Endodermal cell (in vitro differentiated cells): ENCODE results near the gene UBE2E3. TPM values are rescaled to one million over a fixed set of nuclear protein-coding genes. Genes with fewer than 3 reads are reported as not detected.

Experiments used
- DNase-seq: peaks from one replicate; pipeline ENCODE4 v3.0.0-alpha.2; 2017
- H3K27ac ChIP-seq: 2 replicates; pipeline ENCODE4 v1.5.1; 2013; ENCODE audit warnings: mild to moderate bottlenecking, low read depth, low read length, moderate library complexity
- H3K27me3 ChIP-seq: 2 replicates; pipeline ENCODE4 v1.6.1; 2013; ENCODE audit warnings: mild to moderate bottlenecking, low read length, moderate library complexity; ENCODE audit not compliant: insufficient read depth, control insufficient read depth, poor library complexity, severe bottlenecking
- H3K36me3 ChIP-seq: 2 replicates; pipeline ENCODE4 v1.7.0; 2013; ENCODE audit warnings: mild to moderate bottlenecking, low read length, moderate library complexity; ENCODE audit not compliant: control insufficient read depth, insufficient read depth
- H3K4me1 ChIP-seq: one replicate; pipeline ENCODE4 v1.7.0; 2013; ENCODE audit warnings: low read length; ENCODE audit not compliant: control insufficient read depth, insufficient read depth
- H3K4me3 ChIP-seq: 2 replicates; pipeline ENCODE4 v1.5.1; 2013; ENCODE audit warnings: mild to moderate bottlenecking, low read length, moderate library complexity
- H3K9ac ChIP-seq: 2 replicates; pipeline ENCODE4 v1.6.1; 2013; ENCODE audit warnings: mild to moderate bottlenecking, low read length, moderate library complexity; ENCODE audit not compliant: poor library complexity, severe bottlenecking; ENCODE audit errors: extremely low read depth
- H3K9me3 ChIP-seq: 2 replicates; pipeline ENCODE4 v1.6.1; 2013; ENCODE audit warnings: mild to moderate bottlenecking, low read length, moderate library complexity; ENCODE audit not compliant: control insufficient read depth
- H3K27ac Mint-ChIP-seq: 2 replicates; pipeline ENCODE4 v1.8.0; 2020; ENCODE audit warnings: mixed read lengths
- H3K27me3 Mint-ChIP-seq: 2 replicates; pipeline ENCODE4 v1.8.0; 2021; ENCODE audit warnings: mild to moderate bottlenecking, mixed read lengths; ENCODE audit not compliant: insufficient read depth
- H3K36me3 Mint-ChIP-seq: 2 replicates; pipeline ENCODE4 v1.8.0; 2020; ENCODE audit warnings: low read depth, mixed read lengths
- H3K4me1 Mint-ChIP-seq: 2 replicates; pipeline ENCODE4 v1.8.0; 2020; ENCODE audit warnings: mixed read lengths
- H3K4me3 Mint-ChIP-seq: 2 replicates; pipeline ENCODE4 v1.8.0; 2020; ENCODE audit warnings: mild to moderate bottlenecking, moderate library complexity, mixed read lengths
- H3K9me3 Mint-ChIP-seq: 2 replicates; pipeline ENCODE4 v1.8.0; 2020; ENCODE audit warnings: mild to moderate bottlenecking, mixed read lengths
- CTCF ChIP-seq: fragments of 200-600 bp; sonication (generic); conservative IDR thresholded peaks from 2 replicates; pipeline ENCODE4 v1.5.0; 2021; ENCODE audit warnings: antibody characterized with exemption, mild to moderate bottlenecking
- WGBS, 2 experiments: methylation state at CpG; one replicate each; pipeline versions ENCODE4 v1.1.5 to v1.1.7; 2013; ENCODE audit warnings: missing lambda C conversion rate in 2 of 2, mixed read lengths in 1 of 2; ENCODE audit not compliant: insufficient coverage in 1 of 2, insufficient read length in 1 of 2; 5-methylcytosine and 5-hydroxymethylcytosine counted together
- total RNA-seq, 2 donors: library from RNA; stranded (reverse); fragmentation: NEBNext Ultra II Directional in 1 of 2; extraction: Animal tissue kit (Norgen Biotek cat#: 25700) in 1 of 2; gene quantifications; 2 replicates in 1 of 2; 3 replicates in 1 of 2; pipeline ENCODE4 v1.2.1, GENCODE V29; 2021

The UBE2E3 gene
- total RNA-seq, 2 donors from 2014 or later = 84.2 to 85.0 TPM

GRCh38 chr2:181063696-181064095 lies 83.3 kb downstream of the UBE2E3 start:
- Mint-ChIP-seq H3K4me3 (no peak overlapping the region), H3K27ac (no peak overlapping the region)
- 93 to 100% methylated on average over 1 of the region's 1 CpG for WGBS, 2 experiments

GRCh38 chr2:181065458-181065857 lies 85.1 kb downstream of the UBE2E3 start:
- peaks cover 3% of the 10 kb centered on the region for H3K36me3 Mint-ChIP-seq
- no peak overlapping the region for H3K27ac Mint-ChIP-seq
- H3K4me1 Mint-ChIP-seq = peaks cover 14% of the 10 kb centered on the region
- H3K4me3 Mint-ChIP-seq = no peak overlapping the region
- no peaks in the 10 kb centered on the region for H3K27me3 Mint-ChIP-seq
- H3K4me3 ChIP-seq = no peak overlapping the region
- DNase-seq = no peak
- H3K36me3 ChIP-seq = no peaks in the 10 kb centered on the region
- no peak overlapping the region for H3K9ac ChIP-seq
- H3K9me3 Mint-ChIP-seq = no peaks in the 10 kb centered on the region
- no peaks in the 10 kb centered on the region for H3K9me3 ChIP-seq
- no peaks in the 10 kb centered on the region for H3K27me3 ChIP-seq
- no peak for TF ChIP-seq CTCF
- H3K4me1 ChIP-seq = peaks cover 9% of the 10 kb centered on the region
- H3K27ac ChIP-seq = no peak overlapping the region

More at GRCh38 chr2:181063696-181064095, 83.3 kb downstream of the UBE2E3 start:
- Histone ChIP-seq H3K9me3 (no peaks in the 10 kb centered on the region), H3K4me3 (no peak overlapping the region), H3K4me1 (peaks cover 5% of the 10 kb centered on the region), H3K27ac (no peak overlapping the region), H3K9ac (no peak overlapping the region), H3K27me3 (no peaks in the 10 kb centered on the region), H3K36me3 (no peaks in the 10 kb centered on the region)
- Mint-ChIP-seq H3K27me3 (no peaks in the 10 kb centered on the region), H3K36me3 (peaks cover 4% of the 10 kb centered on the region), H3K9me3 (no peaks in the 10 kb centered on the region), H3K4me1 (peaks cover 14% of the 10 kb centered on the region)
- TF ChIP-seq CTCF = no peak
- DNase-seq = no peak

DNA sequence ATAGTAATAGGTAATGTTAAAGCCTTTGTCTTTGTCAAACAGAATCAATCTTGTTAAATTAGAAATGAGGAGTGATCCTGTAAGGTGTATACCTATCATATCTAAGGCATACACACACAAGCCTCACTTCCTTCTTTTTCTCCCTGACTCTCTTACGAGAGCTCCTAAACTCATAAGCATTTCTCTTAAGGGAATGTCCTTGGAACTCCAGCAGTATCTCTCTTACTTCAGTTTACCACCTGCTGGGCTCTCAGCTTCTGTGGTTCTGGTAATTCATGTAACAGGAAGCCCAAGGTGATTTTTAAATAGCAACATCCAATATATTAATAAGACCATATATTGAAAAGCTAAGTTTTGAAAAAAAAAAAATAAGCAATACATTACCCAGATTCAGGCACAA lies 85.9 kb downstream of the UBE2E3 start:
- peaks cover 9% of the 10 kb centered on the region for H3K4me1 ChIP-seq
- no peak for DNase-seq
- no peaks in the 10 kb centered on the region for H3K9me3 ChIP-seq
- no peak overlapping the region for H3K9ac ChIP-seq
- H3K4me3 ChIP-seq = no peak overlapping the region
- H3K27ac ChIP-seq = no peak overlapping the region
- Mint-ChIP-seq H3K27me3 (no peaks in the 10 kb centered on the region), H3K4me1 (peaks cover 17% of the 10 kb centered on the region), H3K9me3 (no peaks in the 10 kb centered on the region), H3K4me3 (no peak overlapping the region), H3K27ac (no peak overlapping the region), H3K36me3 (peaks cover 2% of the 10 kb centered on the region)
- WGBS, 2 experiments = 60 to 83% methylated on average over 1 of the region's 1 CpG
- H3K36me3 ChIP-seq = no peaks in the 10 kb centered on the region
- H3K27me3 ChIP-seq = no peaks in the 10 kb centered on the region
- TF ChIP-seq CTCF = no peak
